ENCODE data around the gene RABEP2.
"Not testable (repeated sequence)": the region's sequence is repeated elsewhere in the genome, so short reads cannot be mapped to it uniquely, and the experiment has no call there.

RABEP2 gene, protein sequence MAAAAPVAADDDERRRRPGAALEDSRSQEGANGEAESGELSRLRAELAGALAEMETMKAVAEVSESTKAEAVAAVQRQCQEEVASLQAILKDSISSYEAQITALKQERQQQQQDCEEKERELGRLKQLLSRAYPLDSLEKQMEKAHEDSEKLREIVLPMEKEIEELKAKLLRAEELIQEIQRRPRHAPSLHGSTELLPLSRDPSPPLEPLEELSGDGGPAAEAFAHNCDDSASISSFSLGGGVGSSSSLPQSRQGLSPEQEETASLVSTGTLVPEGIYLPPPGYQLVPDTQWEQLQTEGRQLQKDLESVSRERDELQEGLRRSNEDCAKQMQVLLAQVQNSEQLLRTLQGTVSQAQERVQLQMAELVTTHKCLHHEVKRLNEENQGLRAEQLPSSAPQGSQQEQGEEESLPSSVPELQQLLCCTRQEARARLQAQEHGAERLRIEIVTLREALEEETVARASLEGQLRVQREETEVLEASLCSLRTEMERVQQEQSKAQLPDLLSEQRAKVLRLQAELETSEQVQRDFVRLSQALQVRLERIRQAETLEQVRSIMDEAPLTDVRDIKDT

DNA sequence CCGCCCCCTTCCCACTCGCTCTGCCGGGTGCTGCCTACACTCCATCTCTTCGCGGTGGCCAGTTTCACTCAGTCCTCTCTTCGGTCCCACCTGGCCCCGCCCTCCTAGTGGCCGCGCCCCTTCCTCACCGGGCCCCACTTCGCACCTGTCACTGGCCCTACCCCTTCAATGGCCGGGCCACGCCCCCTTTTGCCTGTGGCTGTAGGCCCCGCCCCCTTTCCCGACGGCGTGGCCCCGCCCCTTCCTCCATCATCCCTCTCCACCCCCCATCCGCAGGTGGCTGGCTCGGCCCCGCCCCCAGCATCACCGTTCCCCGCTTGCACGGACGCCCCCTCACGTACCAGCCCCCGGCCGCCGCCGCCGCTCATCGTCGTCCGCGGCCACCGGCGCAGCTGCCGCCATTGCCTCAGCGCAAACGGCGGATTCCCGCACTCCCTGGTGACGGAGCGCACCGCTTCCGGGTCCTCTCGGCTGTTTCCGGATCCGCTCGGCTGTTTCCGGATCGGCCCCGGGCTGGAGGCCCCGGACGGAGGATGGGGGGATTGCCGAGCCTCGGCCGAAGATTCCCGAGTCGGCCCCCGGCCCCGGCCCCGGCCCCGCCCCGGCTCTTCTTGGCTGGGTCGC, at the start of gene RABEP2:
RABEP2 (minus strand) TSS at position 477 of the 624 bp plus-strand sequence; CDS start at position 402, 75 bp downstream.
- DNase-seq, result peak; percentile 94

DNA sequence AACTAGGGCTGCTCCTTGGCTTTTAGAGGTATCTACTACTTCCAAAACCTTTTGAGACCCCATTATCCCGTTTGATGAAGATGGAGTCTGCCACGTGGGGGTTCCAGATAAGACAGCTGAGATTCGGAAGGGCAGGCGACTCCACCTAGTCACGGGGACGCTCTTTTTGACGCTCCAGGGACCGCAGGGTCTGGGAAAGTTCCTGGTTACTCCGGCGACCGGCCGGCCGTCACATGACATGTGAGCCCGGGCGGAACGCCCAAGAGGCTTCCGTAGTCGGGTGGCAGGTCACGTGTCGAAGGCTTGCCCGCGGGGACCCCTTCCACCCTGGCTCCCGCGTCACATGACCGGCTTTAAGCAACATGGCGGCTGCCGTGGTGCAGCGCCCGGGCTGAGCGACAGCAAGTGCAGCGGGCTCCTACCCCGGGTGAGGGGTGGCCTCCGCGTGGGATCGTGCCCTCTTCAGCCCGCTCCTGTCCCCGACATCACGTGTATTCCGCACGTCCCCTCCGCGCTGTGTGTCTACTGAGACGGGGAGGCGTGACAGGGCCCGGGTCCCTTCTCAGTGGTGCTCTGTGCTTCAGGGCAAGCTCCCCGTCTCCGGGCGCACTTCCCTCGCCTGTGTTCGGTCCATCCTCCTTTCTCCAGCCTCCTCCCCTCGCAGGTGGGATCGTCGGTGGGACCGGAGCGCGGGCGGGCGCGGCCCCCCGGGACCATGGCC, 49.6 kb upstream of the RABEP2 start, which contains the start of gene SPNS1:
SPNS1 (plus strand) TSS at position 342 of the 721 bp plus-strand sequence; CDS start at position 716, 374 bp downstream.
- peak; percentile 93 for DNase-seq

DNA sequence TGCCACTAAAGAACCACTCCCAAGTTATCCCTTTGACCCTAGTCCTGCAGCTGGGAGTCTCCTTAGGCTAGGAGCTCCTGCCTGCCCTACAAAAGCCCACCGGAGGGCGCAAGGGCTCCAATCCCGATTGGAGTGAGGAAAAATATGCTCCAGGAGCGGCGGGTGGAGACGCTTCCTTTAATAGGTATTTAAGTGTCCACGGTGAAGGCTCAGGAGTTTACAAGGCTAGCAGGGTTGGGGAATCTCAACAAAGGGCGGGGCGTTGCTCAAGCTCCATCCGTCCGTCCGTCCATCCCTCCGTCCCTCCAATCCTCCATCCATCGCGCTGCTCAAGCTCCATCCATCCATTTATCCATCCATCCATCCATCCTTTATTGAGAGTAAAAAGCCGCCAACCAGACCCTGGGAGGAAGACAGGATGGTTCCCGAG, 49.0 kb upstream of the RABEP2 start:
- no peak for DNase-seq

DNA sequence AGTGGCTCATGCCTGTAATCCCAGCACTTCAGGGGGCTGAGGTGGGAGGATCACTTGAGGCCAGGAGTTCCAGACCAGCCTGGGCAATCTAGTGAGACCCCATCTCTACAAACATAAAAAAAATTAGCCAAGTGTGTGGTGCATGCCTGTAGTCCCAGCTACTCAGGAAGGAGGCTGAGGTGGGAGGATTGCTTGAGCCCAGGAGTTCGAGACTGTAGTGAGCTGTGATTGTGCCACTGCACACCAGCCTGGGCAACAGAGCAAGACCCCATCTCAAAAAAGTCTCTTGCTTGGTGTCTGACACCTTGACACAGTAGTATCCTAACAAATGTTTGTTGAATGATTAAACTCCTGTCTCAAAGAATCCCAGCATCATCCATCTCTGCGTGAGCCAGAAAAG, 44.7 kb upstream of the RABEP2 start:
- DNase-seq, result not testable (repeated sequence)

DNA sequence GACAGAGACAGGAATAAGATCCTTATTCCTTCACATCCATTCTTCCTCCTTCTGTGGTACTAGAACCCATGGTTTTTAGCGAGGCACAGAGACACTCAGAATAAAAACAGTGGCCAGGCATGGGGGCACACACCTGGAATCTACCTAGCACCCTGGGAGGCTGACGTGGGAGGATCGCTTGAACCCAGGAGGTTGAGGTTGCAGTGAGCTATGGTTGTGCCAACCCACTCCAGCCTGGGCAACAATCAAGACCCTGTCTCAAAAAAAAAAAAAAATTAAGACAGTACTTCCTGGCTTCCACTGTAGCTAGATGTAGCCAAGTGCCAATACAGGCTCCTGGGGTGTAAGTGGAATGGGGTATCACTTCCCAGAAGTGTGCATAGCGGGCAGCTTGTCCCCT, 42.1 kb upstream of the RABEP2 start:
- DNase-seq, result no peak

DNA sequence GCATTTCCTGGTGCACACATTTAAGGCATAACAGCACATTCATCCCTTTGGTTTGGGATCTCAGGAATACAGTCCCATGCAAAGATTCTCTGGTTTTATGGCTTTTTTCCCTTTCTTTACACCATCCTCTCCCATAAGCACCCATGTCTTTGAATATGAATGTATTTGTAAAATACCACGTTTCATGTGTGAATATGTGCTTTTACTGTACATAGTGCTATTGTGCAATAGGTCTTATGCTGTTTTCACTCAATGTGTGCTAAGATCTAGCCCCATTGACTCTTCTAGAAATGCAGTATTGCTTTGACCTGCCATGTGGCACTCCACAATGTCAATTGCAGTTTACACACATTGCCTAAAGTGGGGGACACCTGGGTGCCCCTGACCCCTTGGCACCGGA, 39.5 kb upstream of the RABEP2 start:
- no peak for DNase-seq

DNA sequence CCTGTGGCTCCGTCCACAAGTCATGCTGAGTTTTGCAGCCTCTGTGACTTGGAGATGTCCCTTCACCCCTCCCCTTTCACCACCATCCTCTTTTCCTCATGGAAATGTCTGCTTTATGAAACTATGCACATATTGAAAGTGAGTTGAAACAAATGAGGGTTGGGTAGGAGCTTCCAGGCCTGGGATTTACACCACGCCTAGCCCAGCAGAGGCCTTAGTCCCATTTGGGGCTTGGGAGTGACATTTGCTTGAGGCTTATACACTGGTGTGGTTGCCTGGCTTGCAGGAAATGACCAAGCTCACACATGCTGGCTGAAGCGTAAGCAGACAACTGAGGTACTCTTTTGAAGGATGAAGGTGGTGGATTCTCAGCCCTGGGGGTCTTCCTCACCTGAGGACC, 39.0 kb upstream of the RABEP2 start:
- no peak for DNase-seq

DNA sequence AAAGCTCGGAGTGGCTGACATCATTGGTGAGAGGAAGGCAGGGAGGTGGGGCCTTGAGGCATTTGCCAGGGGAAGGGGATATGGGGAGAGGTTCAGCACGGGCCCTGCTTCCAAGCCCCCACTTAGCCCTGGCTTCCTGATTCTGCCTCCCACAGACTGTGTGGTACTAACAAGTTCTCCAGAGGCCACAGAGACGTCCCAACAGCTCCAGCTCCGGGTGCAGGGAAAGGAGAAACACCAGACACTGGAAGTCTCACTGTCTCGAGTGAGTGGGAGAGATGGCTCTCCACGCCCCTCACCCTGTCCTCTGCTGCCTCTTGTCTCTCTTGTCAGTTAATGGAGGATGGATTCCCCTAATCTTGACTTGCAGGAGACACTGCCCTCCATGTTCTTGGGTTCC, 33.8 kb upstream of the RABEP2 start:
- DNase-seq, result no peak

DNA sequence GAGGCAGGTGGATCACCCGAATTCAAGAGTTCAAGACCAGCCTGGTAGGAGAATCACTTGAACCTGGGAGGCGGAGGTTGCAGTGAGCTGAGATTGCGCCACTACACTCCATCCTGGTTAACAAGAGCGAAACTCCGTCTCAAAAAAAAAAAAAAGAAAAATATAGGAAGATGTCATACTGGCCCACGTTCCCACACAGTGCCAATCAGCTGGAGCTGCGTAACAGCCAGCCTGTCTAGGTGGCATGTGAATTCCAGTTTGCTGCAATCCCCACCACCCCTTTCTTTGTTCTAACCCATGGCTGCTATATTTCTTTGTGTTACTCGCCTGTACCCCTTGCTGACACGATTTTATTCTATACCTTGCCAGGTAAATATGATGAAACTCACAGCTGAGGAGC, 33.2 kb upstream of the RABEP2 start:
- DNase-seq, result no peak

DNA sequence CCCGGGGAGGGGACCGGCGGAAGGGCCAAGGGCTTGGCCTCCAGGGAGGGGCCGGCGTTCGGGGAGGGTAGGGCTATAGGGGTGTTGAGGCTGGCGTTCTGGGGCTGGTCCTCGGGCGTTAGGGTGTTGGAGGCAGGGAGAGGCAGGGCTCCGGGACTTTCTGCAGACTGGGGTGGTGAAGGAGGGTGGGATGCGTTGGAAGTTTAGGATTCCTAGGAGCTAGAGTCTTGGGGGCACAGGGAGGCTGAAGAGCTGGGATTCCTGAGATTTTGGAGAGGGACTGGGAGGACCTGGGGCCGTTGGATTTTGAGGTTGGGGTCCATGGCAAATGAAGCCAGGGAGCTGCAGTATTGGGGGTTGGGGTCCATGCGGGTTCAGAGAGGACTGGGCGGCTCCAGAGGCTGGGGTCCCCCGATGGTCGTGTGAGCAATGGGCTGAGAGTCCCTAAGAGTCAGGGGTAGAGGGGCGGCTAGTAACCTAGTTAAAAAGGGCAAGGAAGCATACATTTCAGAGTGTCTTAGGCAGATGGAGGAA, 26.4 kb upstream of the RABEP2 start:
- no peak for DNase-seq

DNA sequence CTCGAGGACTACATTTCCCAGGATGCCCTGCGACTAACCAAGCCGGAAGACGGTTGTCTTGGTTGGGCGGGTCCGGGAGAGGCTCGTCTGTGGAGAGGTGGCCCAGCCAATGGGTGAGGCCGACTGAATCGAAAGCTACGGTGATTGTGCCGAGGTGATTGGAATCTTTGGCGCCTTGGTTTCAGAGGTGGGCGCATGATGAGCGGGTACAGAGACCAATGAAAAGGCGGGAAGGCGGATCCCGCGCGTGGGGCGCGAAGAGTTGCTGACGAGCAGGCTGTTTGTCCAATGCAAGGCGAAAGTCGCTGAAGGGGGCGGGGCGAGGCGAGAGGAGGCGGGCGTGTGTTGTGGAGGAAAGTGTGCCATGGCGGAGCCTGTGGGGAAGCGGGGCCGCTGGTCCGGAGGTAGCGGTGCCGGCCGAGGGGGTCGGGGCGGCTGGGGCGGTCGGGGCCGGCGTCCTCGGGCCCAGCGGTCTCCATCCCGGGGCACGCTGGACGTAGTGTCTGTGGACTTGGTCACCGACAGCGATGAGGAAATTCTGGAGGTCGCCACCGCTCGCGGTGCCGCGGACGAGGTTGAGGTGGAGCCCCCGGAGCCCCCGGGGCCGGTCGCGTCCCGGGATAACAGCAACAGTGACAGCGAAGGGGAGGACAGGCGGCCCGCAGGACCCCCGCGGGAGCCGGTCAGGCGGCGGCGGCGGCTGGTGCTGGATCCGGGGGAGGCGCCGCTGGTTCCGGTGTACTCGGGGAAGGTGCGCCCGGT, 25.8 kb upstream of the RABEP2 start, which contains the start of gene NFATC2IP:
NFATC2IP (plus strand) TSS at position 290 of the 762 bp plus-strand sequence; CDS start at position 365, 75 bp downstream.
- peak; percentile 100 for DNase-seq

DNA sequence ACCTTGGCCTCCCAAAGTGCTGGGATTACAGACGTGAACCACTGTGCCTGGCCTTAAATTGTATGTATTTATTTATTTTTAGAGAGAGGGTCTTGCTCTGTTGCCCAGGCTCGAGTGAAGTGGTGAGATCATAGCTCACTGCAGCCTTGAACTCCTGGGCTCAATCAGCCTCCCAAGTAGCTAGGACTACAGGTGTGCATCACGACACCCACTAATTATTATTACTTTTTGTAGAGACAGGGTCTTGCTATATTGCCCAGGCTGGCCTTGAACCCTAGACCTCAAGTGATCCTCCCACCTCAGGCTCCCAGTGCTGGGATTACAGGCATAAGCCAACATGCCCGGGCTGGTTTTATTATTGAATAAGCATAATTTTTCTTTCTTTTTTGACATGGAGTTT, 21.6 kb upstream of the RABEP2 start:
- no peak for DNase-seq

DNA sequence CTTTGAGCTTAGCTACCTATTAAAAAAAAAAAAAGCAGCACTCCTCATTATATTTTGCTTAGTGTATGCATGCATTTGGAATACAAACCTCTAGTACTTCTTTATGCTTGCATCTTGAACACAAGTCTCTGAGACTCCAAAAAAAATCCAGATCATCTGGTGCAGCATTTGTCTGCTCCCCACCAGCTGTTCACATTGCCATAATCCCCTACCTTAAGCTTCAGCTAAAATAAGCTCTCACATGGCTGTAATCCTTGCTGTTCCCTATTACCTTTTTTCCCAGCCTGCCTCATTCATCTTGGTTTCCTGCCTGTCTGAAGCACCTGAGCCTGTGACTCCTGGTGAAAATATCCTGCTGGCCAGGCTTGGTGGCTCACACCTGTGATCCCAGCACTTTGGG, 18.2 kb upstream of the RABEP2 start:
- no peak for DNase-seq

DNA sequence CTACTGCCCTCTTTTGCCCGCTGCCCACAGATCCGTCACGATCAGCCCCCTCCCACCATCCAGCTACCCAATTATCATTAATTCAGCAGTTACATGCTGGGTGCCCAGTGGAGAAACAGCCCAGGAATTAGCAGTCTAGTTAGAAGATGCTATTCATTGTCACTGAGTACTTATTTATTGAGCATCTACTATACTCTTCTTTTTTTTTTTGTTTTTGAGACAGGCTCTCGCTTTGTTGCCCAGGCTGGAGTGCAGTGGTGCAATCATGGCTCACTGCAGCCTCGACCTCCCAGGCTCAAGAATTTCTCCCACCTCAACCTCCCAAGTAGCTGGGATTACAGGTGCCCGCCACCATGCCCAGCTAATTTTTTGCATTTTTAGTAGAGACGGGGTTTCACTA, 14.8 kb upstream of the RABEP2 start:
- not testable (repeated sequence) for DNase-seq

DNA sequence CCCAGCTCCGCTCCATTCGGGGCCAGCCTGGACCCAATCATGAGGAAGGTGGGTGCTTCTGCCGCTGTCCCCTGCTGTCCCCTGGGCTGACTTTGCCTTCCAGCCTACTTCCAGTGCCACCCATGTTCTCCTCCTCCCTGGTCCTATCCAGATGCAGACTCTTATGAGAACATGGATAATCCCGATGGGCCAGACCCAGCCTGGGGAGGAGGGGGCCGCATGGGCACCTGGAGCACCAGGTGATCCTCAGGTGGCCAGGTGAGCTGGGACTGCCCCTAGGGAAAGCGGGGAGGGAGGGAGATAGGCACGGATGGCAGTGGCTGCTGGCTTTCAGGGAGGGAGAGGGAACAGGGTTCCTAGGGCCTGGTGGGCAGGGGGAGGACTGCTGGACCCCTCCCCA, 13.7 kb upstream of the RABEP2 start:
- DNase-seq, result no peak

DNA sequence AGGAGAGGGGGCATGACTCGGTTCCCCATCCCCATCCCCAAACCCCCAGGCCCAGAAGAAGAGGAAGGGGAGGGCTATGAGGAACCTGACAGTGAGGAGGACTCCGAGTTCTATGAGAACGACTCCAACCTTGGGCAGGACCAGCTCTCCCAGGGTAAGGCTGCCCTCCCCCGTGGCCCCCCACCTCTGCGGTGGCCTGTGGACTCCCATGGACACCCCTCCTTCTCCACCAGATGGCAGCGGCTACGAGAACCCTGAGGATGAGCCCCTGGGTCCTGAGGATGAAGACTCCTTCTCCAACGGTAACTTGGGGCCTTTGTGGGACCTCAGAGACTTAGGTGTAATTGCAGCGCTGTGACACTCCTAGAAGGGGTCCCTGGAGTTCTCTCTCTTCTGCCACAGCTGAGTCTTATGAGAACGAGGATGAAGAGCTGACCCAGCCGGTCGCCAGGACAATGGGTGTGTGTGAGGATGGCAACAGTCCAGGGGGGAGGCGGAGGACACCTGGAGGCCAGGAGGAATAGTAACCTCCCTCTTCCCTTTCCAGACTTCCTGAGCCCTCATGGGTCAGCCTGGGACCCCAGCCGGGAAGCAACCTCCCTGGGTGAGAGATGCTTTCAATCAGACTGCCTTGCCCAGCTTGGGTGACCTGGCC, 12.3 kb upstream of the RABEP2 start:
- no peak for DNase-seq

DNA sequence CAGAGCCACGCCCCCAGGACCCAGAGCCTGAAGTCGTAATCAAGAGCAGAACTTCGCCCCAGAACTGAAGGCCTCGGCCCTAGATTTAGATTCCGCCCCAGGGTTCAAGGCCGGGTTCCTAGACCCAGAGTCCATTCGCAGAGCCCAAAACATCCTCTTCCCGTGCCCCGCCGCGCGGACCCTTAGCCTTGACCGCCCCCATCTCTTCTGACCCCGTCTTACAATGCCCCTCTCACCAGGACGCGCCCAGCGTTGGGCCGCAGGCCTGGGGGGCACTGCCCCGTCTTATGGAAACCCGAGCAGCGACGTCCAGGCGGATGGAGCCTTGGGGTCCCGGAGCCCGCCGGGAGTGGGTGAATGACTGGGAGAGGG, 11.7 kb upstream of the RABEP2 start:
- DNase-seq, result no peak

DNA sequence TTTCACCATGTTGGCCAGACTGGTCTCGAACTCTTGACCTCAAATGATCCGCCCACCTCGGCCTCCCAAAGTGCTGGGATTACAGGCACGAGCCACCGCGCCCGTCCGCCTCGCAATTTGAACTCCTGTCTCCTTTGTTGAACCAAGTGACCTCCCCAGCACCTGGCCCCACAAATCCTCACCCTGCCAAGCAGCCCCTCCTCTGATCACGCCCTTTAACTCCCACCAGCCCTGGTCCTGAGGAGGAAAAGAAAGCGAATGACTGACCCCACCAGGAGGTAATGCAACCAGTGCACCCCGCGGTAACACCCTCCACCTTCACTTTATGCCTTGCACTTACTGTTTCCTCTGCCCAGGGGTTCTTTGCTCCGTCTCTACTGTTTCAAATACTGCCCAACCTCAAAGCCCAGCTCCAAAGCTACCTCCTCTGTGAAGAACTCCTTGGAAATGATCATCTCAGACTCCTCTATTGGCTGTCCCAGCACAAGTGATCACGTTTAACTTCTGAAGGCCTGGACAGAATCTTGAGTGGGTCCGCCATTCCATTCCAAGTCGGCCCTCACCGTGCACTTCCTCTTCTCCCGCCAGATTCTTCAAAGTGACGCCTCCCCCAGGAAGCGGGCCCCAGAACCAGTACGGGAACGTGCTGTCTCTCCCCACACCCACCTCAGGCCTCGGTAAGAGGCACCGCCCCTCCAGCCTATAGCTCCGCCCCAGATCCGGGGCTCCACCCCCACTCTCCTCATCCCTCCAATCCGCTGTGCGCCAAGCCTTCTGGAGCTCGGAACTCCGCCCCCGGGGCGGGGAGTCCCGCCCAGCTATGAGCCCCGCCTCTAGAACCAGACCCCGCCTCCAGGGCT, 11.1 kb upstream of the RABEP2 start:
- peak; percentile 88 for DNase-seq

DNA sequence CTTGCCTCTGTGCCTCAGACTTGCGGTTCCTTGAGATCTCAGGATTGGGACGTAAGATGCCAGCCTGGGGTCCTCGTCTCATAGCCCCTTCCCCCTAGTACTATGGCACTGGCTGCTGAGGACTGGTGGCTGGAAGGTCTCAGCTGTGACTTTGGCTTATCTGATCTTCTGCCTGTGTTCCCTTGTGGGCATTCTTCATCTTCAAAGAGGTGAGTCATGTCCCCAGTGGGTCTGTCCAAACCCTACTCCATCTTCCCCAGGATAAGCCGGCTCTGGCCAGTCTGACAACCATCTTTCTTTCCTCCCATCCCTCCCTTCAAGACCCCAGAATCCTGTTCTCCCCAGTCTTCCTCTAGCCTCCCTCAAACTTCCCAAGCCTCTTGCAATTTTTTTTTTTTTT, 10.3 kb upstream of the RABEP2 start:
- DNase-seq, result no peak

DNA sequence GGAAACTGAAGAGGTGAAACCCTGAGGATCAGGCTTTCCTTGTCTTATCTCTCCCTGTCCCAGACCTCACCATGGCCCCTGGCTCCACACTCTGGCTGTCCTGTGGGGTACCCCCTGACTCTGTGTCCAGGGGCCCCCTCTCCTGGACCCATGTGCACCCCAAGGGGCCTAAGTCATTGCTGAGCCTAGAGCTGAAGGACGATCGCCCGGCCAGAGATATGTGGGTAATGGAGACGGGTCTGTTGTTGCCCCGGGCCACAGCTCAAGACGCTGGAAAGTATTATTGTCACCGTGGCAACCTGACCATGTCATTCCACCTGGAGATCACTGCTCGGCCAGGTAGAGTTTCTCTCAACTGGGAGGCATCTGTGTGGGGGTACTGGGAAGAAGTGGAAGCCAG, 8.1 kb upstream of the RABEP2 start:
- no peak for DNase-seq
